HG02870 (cell line): ENCODE results near the gene SLC6A3.
"Not testable (repeated sequence)": the region's sequence is repeated elsewhere in the genome, so short reads cannot be mapped to it uniquely, and the experiment has no call there.

Experiments used
- ATAC-seq: cut with Tn5 transposase; IDR thresholded peaks from one replicate; pipeline ENCODE4 v1.9.1; 2021; ENCODE audit warnings: mild to moderate bottlenecking, moderate library complexity; ENCODE audit not compliant: unreplicated experiment

The SLC6A3 gene

GRCh38 chr5:1465117-1465516 lies 19.9 kb upstream of the SLC6A3 start:
- no peak for ATAC-seq

GRCh38 chr5:1464511-1464910 lies 19.3 kb upstream of the SLC6A3 start:
- no peak for ATAC-seq

GRCh38 chr5:1464096-1464446 lies 18.8 kb upstream of the SLC6A3 start:
- no peak for ATAC-seq

- ATAC-seq, result no peak
Observed at GRCh38 chr5:1463326-1464095, 18.3 kb upstream of the SLC6A3 start.

- no peak for ATAC-seq
Observed at GRCh38 chr5:1462358-1462757, 17.1 kb upstream of the SLC6A3 start.

GRCh38 chr5:1461396-1461795 lies 16.2 kb upstream of the SLC6A3 start:
- ATAC-seq, result no peak

GRCh38 chr5:1460054-1460682 lies 14.9 kb upstream of the SLC6A3 start:
- ATAC-seq, result no peak

GRCh38 chr5:1459435-1459834 lies 14.2 kb upstream of the SLC6A3 start:
- not testable (repeated sequence) for ATAC-seq

GRCh38 chr5:1456110-1456881 lies 11.1 kb upstream of the SLC6A3 start:
- not testable (repeated sequence) for ATAC-seq

GRCh38 chr5:1453613-1454012 lies 8.4 kb upstream of the SLC6A3 start:
- no peak for ATAC-seq

- ATAC-seq, result no peak
Observed at GRCh38 chr5:1449081-1449630, 3.9 kb upstream of the SLC6A3 start.

GRCh38 chr5:1448511-1449011 lies 3.3 kb upstream of the SLC6A3 start:
- ATAC-seq, result no peak

GRCh38 chr5:1447671-1448361 lies 2.6 kb upstream of the SLC6A3 start:
- no peak for ATAC-seq

- no peak for ATAC-seq
Observed at GRCh38 chr5:1446602-1447343, 1.5 kb upstream of the SLC6A3 start.

- ATAC-seq, result no peak
Observed at GRCh38 chr5:1445689-1446601, 705 bp upstream of the SLC6A3 start.

GRCh38 chr5:1444361-1445189 lies 665 bp downstream of the SLC6A3 start:
- ATAC-seq, result no peak

- ATAC-seq, result no peak
Observed at GRCh38 chr5:1443991-1444360, 1.3 kb downstream of the SLC6A3 start.

- no peak for ATAC-seq
Observed at GRCh38 chr5:1443171-1443570, 2.1 kb downstream of the SLC6A3 start.
